GM21381 (cell line): ENCODE measurements around the gene CAPN9.

Experiments
- ATAC-seq: cut with Tn5 transposase; IDR thresholded peaks from one replicate; pipeline ENCODE4 v1.9.1; 2021; ENCODE audit warnings: mild to moderate bottlenecking, moderate library complexity; ENCODE audit not compliant: unreplicated experiment

Gene CAPN9

DNA sequence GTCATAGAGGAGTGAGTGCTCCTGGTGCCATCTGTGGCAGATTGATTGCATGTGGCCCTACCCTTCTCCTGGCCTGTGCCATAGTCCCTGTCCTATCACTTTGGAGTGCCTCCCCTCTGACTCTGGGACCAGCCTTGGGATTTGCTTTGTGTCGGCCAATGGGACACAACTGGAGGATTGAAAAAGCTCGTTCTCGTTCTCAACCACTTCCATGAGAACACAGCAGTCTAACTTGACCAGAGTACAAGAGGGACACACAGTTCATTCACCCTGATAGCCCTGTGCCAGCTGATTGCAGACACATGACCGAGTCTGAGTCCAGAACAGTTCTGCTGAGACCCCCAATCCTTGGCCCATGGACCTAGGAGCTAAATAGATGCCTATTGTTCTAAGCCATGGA lies 73.4 kb downstream of the CAPN9 start:
- ATAC-seq = no peak

- ATAC-seq = no peak
These were observed 74.2 kb downstream of the CAPN9 start for GRCh38 chr1:230821346-230821745.

DNA sequence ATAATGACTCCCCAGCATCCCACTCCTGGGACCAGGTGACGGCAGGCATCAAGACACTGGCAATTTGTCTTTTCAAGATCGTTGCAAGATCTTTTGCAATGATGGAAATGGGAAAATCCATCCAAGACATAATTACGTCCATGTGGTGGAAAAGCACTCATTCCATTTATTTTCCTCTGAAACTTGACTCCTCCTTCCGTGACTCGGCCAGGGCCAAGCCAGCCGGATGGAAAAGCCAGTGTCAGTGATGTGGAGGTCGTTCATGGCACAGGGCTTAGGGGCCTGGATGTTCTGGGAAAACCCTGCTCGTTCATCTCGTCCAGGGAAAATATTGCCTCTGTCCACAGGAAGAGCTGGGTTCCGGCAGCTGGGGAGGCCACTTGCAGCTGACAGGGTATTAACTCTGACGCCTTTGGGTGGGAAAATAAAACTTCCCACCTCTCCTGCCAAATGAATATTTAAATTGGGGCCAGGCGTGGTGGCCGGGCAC lies 74.9 kb downstream of the CAPN9 start:
- ATAC-seq = no peak

GRCh38 chr1:230823426-230823825 lies 76.2 kb downstream of the CAPN9 start:
- no peak for ATAC-seq

DNA sequence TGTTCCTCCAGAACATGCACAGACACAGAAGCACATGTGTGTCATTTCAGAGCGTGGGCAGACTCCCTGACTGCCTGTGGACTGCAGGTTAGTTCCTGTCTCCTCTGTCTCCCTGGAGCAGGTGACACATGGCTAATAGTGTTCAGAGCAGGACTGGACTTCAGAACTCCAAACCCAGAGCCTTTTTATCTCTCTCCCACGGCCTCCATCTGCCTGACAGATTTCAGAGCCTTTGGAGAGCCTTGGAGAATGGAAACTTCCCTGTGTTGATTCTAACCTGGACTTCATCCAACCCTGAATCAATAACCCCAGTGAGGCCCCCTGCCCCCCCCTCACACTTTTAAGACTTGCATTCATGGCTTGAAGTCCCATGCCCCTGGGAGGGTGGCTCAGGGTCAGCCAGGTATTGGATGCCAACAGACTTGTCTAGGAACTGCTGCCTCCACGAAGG lies 76.8 kb downstream of the CAPN9 start:
- ATAC-seq = no peak

GRCh38 chr1:230824551-230824918 lies 77.3 kb downstream of the CAPN9 start:
- ATAC-seq = no peak

DNA sequence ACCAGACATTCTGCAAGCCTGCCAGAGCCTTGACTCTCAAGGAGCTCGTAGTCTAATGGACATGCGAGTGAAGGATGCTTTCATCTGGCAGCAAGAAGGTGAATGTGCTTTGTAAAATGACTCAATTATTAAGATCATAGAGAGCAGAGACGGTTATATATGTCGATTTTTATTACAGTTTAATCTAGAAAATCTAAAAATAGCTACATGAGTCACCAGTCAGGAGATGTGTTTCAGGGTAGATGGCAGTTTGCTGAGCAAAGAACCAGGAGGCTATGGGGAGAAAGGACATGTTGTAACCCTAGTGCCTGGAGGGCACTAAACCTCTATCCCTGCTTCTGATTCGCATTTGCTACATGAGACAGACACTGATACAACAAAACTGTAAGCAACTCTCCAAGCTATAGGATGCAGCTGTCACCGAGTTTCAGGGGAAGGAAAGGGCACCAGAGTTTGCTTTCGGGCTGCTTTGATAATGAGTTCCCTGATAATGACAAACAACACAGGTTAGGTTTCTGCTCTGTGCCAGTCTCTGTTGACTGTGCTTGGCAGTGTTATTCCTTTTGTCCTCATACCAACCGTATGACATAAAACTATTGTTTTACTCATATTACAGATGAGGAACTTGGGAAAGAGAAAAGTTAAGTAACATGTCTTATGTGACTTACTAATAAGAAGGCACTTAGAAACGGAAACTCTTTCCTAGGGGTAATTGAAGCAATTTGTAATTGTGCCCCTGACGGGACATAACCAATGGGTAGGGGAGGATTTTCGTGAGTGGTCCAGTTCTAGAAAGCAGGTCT lies 77.9 kb downstream of the CAPN9 start:
- no peak for ATAC-seq

DNA sequence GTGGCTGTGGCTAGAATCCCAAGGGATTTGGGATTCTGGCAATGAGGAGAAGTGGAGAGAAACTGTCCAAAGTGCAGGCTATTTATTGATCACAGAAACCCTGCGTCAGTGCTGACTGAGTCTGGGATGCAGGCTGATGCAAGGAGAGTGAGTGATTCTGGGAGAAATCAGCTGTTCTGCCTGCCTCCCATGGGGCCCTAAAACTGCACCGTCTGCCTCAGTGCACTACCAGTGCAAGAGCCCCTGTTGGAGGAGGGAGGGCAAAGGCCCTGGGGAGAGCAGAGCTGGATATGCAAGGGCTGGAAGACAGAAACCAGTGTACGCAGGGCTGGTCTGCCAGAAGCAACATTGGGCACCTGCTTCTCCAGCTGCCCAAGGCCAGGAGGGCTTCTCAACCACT lies 78.6 kb downstream of the CAPN9 start:
- ATAC-seq = no peak

- ATAC-seq = no peak
These were observed 79.1 kb downstream of the CAPN9 start for GRCh38 chr1:230826166-230826875.

- ATAC-seq = no peak
These were observed 80.0 kb downstream of the CAPN9 start for GRCh38 chr1:230827081-230827681.

DNA sequence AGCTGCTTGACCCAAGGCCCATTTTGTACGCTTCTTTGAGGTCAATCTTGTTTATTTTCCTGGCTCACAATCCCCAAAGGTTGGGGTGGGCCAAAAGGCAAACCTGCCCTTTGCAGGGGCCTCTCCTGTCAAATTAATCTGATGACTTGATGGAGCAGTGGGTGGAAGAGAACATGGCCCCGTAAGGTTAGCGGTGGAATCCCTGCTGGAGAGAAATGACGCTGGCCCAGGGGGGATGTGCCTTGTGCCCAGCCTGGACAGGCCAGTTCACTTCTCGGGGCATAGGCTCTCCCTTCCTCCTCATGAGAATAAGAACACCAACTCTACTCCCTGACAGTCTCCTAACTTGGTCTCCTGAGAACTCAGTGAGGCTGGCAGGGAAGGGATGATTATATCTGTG lies 80.6 kb downstream of the CAPN9 start:
- no peak for ATAC-seq

- ATAC-seq = no peak
These were observed 81.2 kb downstream of the CAPN9 start for GRCh38 chr1:230828421-230828820.

GRCh38 chr1:230831771-230832170 lies 84.6 kb downstream of the CAPN9 start:
- ATAC-seq = no peak

DNA sequence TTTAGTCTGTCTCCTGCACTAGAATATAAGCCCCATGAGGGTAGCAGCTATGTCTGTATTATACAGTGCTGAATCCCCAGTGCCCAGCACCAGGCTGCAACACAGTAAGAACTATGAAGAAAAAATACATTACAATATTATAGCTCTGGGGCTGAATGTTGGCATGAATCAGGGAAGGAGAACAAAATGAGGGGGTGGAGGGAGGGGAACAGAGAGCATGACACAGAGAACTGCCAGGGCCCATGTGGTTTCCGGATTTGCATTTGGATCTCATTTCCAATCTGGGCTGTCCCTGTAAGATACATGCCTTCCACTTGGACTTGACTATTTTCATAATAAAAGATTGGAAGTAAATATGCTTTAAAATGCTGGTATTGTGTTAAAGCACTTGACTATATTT lies 85.3 kb downstream of the CAPN9 start:
- no peak for ATAC-seq

DNA sequence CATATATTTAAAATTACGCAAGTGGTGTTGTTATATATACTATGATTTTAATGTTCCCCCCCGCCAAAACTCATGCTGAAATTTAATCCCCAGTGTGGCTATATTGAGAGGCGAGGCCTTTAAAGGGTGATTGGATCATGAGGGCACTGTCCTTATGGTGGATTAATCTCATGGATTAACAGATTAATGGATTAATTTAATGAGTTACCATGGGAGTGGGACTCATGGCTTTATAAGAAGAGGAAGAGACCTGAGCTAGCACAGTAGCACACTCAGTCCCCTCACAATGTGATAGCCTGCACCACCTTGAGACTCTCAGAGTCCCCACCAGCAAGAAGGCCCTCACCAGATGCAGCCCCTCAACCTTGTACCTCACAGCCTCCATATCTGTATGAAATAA lies 86.3 kb downstream of the CAPN9 start:
- no peak for ATAC-seq

- ATAC-seq = no peak
These were observed 87.1 kb downstream of the CAPN9 start for GRCh38 chr1:230834292-230834691.

GRCh38 chr1:230836347-230836746 lies 89.2 kb downstream of the CAPN9 start:
- ATAC-seq = no peak

DNA sequence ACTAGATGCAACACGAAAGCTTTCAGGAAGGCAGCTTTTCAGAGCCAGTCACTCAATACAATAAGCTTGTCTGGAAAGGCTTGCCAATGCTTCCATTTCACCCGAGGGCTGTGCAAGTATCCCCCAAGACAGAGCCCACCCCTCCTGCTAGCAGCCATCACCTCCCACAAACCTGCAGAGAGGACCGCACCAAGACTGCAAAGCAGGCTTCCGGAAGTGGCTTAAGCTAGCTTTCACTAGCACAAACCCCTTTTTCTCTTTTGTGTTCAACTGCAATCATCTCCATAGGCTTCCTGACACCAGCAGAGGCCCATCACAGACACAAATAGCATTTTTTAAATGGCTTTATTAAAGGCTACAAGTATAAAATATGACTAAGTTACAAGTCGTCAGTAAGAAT lies 89.6 kb downstream of the CAPN9 start:
- no peak for ATAC-seq

DNA sequence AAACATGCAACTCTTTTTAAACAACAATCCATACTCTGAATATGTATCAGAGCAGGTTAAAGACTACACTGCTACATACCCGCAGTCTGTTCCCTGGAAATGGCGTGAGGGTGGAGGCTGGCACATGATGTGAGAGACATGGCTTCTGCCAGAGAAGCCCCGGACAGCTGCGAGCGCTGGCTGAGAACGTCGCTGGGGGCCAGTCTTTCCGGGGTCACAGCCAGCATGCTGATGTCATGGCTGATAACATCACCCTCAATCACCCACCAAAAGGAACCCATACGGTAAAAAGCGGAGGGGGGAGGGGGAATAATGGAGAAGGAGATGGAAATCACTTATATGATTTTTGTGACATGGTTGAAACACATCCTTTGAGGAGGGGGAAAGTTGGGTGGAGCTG lies 92.0 kb downstream of the CAPN9 start:
- no peak for ATAC-seq

DNA sequence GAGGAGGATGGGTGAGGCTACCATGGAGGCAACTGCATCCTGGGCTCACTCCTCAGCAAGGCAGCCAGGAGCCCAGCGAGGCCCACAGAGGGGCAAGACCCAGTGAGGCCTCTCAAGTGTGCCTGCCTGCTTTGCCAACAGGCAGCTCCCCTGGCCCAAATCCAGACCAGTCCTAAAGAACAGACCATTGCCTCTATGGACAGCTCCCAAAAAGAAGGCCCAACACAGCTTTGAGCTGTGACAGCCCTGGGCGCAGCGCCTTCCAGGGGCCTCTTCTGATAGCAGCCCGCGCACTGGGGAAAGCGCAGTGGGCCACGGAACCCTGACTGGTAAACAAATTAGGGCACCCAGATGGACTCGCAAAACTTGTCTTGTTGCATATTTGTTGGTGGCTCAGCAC lies 95.6 kb downstream of the CAPN9 start:
- no peak for ATAC-seq

- ATAC-seq = no peak
These were observed 96.5 kb downstream of the CAPN9 start for GRCh38 chr1:230843503-230844309.
